GM10266 (cell line): Measurements from ENCODE around the gene USP28.

Experiments
- DNase-seq: peaks from one replicate; pipeline ENCODE4 v3.0.0; 2012; ENCODE audit errors: extremely low spot score
- CTCF ChIP-seq: IDR thresholded peaks from 2 replicates; pipeline ENCODE4 v1.5.1; 2012; ENCODE audit warnings: mild to moderate bottlenecking, low read depth; ENCODE audit not compliant: control insufficient read depth, insufficient read depth; ENCODE audit errors: missing control alignments

USP28 gene

GRCh38 chr11:113760241-113760640, 115.1 kb downstream of the USP28 start:
- no peak for TF ChIP-seq CTCF
- no peak for DNase-seq

- no peak for DNase-seq
- no peak for TF ChIP-seq CTCF
Observed at GRCh38 chr11:113752932-113753331, 122.4 kb downstream of the USP28 start.
